NCI-H748 treated with DMSO at 0.1 percent for 48 hours (cell line): ENCODE measurements around the gene POLR1E.
A peak's percentile ranks its signal among the peaks of the same experiment; 100 is the strongest.
"Not testable (repeated sequence)": the region's sequence is repeated elsewhere in the genome, so short reads cannot be mapped to it uniquely, and the experiment has no call there.

Experiments used
- DNase-seq: peaks from one replicate; lab custom pipeline; 2025; lab: John Stamatoyannopoulos, UW

POLR1E gene

GRCh38 chr9:37465249-37466036 is 20.3 kb upstream of the POLR1E start, which contains the start of gene ZBTB5:
ZBTB5 (minus strand) TSS chr9:37465450; CDS start chr9:37442551, 22,899 bp downstream.
- peak; percentile 99 for DNase-seq

- DNase-seq: no peak
Measured at GRCh38 chr9:37466037-37466709, 19.6 kb upstream of the POLR1E start.

GRCh38 chr9:37467530-37467929 is 18.2 kb upstream of the POLR1E start:
- DNase-seq: not testable (repeated sequence)

GRCh38 chr9:37468620-37469019 is 17.1 kb upstream of the POLR1E start:
- DNase-seq: no peak

- DNase-seq: no peak
Measured at GRCh38 chr9:37471942-37472684, 13.6 kb upstream of the POLR1E start.

- not testable (repeated sequence) for DNase-seq
Measured at GRCh38 chr9:37473982-37474381, 11.8 kb upstream of the POLR1E start.

GRCh38 chr9:37474438-37474837 is 11.3 kb upstream of the POLR1E start:
- no peak for DNase-seq

- DNase-seq: no peak
Measured at GRCh38 chr9:37476930-37477329, 8.8 kb upstream of the POLR1E start.

- not testable (repeated sequence) for DNase-seq
Measured at GRCh38 chr9:37477443-37477842, 8.3 kb upstream of the POLR1E start.

- not testable (repeated sequence) for DNase-seq
Measured at GRCh38 chr9:37477987-37478619, 7.6 kb upstream of the POLR1E start.

- no peak for DNase-seq
Measured at GRCh38 chr9:37480759-37481158, 5.0 kb upstream of the POLR1E start.

GRCh38 chr9:37486256-37486615 is 488 bp downstream of the POLR1E start:
- no peak for DNase-seq

GRCh38 chr9:37486616-37487548 is 1.1 kb downstream of the POLR1E start:
- no peak for DNase-seq

GRCh38 chr9:37491939-37492338 is 6.2 kb downstream of the POLR1E start:
- no peak for DNase-seq

GRCh38 chr9:37495571-37495970 is 9.8 kb downstream of the POLR1E start:
- no peak for DNase-seq

GRCh38 chr9:37496020-37496419 is 10.3 kb downstream of the POLR1E start:
- no peak for DNase-seq

GRCh38 chr9:37497320-37497719 is 11.6 kb downstream of the POLR1E start:
- DNase-seq: no peak

- DNase-seq: no peak
Measured at GRCh38 chr9:37498457-37498856, 12.7 kb downstream of the POLR1E start.

- DNase-seq: no peak
Measured at GRCh38 chr9:37499297-37499696, 13.5 kb downstream of the POLR1E start.

GRCh38 chr9:37501957-37502596 is 16.3 kb downstream of the POLR1E start:
- DNase-seq: no peak

- no peak for DNase-seq
Measured at GRCh38 chr9:37503736-37504135, 18.0 kb downstream of the POLR1E start.
